Right renal pelvis (tissue), 4 donors: ENCODE measurements around the gene ATP6V1F. TPM values are rescaled to one million over a fixed set of nuclear protein-coding genes. Genes with fewer than 3 reads are reported as not detected.

Experiments used
- DNase-seq, 4 donors: peaks; one replicate each; pipeline ENCODE4 v3.0.0-alpha.2; 2013; ENCODE audit warnings: low read depth in 4 of 4, low spot score in 3 of 4, missing footprints in 1 of 4
- polyA plus RNA-seq, 4 donors: library from polyadenylated mRNA; unstranded; fragments of 120-200 nt; gene quantifications; one replicate each; pipeline ENCODE4 v1.2.1, GENCODE V29; 2013; ENCODE audit not compliant: insufficient read length in 4 of 4

ATP6V1F gene
- polyA plus RNA-seq, 4 donors: 205 to 283 (median 233) TPM

DNA sequence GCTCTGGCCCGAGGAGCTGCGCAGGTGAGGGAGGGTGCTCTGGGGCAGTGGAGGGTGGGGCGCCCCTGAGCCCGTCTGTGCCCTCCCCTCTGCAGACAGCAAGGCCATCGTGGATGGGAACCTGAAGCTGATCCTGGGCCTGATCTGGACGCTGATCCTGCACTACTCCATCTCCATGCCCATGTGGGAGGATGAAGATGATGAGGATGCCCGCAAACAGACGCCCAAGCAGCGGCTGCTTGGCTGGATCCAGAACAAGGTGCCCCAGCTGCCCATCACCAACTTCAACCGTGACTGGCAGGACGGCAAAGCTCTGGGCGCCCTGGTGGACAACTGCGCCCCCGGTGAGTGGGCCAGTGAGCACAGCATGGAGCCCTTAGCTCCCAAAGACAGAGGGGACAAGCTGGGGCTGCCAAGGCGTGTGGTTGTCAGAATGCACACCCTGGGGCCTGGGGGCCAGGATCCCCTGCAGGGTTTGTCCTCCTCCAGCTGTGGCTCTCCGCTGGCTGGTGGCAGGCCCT lies 27.4 kb upstream of the ATP6V1F start:
- no peak for DNase-seq

DNA sequence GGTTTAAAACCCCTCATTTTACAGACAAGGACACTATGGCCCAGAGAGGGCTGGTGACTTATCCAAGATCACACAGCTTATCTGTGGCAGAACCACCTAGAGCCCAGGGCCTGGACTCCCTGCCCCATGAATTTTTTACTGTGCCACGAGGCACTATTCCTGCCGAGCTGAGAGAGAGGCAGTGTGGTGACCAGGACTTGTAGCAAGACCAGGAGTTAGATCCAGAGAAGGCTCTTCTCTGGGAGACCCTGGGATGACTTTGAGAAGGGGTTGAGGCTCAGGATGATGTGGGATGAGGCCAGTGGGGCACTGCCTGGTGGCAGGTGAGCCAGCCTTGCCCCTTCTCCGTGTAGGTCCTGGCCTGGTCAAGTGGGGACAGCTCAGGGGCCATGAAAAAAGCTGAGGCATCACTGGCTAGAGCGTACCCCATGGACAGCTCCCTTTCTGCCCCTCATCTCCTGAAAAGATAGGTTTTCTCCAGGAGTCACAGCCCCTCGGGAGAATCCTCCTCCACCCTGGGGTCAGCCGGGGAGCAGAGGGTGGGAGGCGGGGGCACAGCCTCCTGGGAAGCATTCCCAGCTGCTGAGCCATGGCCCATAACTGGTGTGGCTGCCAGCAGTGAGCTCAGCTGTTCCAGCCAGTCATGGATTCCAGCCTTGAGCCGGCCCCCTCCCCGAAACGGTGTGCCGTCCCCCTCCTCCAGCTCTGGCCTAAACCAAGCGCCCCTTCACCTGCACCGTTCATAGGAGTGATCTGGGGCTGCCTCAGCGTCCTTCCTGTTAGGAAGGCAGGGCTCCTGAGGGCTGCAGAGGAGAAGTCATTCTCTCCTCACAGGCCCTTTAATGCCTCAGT lies 26.6 kb upstream of the ATP6V1F start:
- no peak for DNase-seq

- no peak for DNase-seq
Observed at GRCh38 chr7:128836729-128837348, 25.8 kb upstream of the ATP6V1F start.

GRCh38 chr7:128837521-128837921 lies 25.1 kb upstream of the ATP6V1F start:
- DNase-seq: no peak

GRCh38 chr7:128838109-128838779 lies 24.4 kb upstream of the ATP6V1F start:
- no peak for DNase-seq

- no peak for DNase-seq
Observed at GRCh38 chr7:128838981-128839731, 23.5 kb upstream of the ATP6V1F start.

GRCh38 chr7:128839751-128840177 lies 22.9 kb upstream of the ATP6V1F start:
- DNase-seq: no peak

GRCh38 chr7:128840326-128841170 lies 22.1 kb upstream of the ATP6V1F start:
- no peak for DNase-seq

GRCh38 chr7:128841171-128841690 lies 21.4 kb upstream of the ATP6V1F start:
- DNase-seq: no peak

DNA sequence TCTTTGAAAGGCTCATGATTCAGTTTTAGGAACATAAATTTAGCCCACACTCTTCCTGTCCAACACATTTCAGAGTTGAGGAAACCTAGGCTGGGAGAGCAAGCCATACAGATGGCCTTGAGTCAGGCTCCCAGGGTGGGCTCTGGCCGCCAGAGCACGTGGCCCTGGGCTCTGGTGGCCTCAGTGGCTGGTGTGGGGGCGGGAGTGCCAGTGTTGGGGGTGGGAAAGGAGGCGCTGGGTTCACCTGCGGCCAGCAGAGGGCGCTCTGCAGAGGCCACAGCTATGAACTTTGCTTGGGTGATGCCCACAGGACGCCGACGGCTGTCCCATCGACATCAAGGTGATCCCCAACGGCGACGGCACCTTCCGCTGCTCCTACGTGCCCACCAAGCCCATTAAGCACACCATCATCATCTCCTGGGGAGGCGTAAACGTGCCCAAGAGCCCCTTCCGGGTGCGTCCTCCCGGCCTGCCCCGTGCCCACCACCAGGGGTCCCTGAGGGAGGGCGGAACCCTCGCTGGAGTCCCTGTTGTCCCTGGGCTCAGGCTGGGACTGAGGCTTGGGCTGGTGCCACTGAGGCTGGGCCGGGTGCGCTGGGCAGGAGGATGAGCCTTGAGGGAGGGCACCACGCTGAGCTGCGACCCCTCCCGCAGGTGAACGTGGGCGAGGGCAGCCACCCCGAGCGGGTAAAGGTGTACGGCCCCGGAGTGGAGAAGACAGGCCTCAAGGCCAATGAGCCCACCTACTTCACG lies 20.6 kb upstream of the ATP6V1F start:
- DNase-seq: no peak

GRCh38 chr7:128842674-128843641 lies 19.7 kb upstream of the ATP6V1F start:
- no peak for DNase-seq

DNA sequence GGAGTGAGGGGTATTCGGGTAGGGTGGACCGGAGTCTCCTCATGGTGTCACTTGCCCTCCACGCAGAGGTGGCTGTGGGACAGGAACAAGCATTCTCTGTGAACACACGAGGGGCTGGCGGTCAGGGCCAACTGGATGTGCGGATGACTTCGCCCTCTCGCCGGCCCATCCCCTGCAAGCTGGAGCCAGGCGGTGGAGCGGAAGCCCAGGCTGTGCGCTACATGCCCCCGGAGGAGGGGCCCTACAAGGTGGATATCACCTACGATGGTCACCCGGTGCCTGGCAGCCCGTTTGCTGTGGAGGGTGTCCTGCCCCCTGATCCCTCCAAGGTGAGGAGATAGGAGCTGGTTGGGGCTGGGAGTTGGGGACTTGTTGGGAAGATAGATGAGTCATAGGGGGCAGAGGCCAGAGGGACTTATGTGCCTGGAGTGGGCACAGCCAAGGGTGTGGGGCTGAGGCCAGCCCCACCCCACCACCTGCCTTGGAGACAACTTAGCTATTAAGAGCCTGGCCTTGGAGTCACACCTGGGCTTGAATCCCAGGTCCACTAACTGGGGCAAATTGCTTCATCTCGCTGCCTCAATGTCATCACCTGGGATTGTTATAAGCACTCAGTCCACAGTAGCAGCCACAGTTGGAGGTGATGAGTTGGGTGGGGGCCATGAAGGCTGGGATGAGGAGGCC lies 18.6 kb upstream of the ATP6V1F start:
- no peak for DNase-seq

DNA sequence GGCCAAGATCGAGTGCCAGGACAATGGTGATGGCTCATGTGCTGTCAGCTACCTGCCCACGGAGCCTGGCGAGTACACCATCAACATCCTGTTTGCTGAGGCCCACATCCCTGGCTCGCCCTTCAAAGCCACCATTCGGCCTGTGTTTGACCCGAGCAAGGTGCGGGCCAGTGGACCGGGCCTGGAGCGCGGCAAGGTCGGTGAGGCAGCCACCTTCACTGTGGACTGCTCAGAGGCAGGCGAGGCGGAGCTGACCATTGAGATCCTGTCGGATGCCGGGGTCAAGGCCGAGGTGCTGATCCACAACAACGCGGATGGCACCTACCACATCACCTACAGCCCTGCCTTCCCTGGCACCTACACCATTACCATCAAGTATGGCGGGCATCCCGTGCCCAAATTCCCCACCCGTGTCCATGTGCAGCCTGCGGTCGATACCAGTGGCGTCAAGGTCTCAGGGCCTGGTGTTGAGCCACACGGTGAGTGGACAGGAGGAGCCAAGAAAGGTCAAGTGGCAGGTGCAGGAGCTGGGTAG lies 17.8 kb upstream of the ATP6V1F start:
- DNase-seq: no peak

GRCh38 chr7:128845475-128845874 lies 17.2 kb upstream of the ATP6V1F start:
- DNase-seq: no peak

GRCh38 chr7:128845987-128846386 lies 16.7 kb upstream of the ATP6V1F start:
- no peak for DNase-seq

GRCh38 chr7:128846781-128847444 lies 15.7 kb upstream of the ATP6V1F start:
- no peak for DNase-seq
